Activated B cell treated with CpG ODN at 0.5 μM for 24 hours (primary cell): ENCODE measurements around the gene SFXN5. TPM values are rescaled to one million over a fixed set of nuclear protein-coding genes. Genes with fewer than 3 reads are reported as not detected.

Experiments used
- ATAC-seq: fragments of 200-7000 bp; cut with Tn5 transposase; one replicate; pipeline ENCODE4 v1.10.0; 2021; ENCODE audit warnings: low read depth, mild to moderate bottlenecking, moderate library complexity
- CTCF ChIA-PET: fragments of 350-600 bp; sonication (Branson Sonifier 250); formaldehyde crosslinking; loops from one replicate; lab custom pipeline; 2021; ENCODE audit warnings: antibody characterized with exemption; lab: Charles Lee
- POLR2A ChIA-PET: fragments of 350-600 bp; sonication (Branson Sonifier 250); formaldehyde crosslinking; loops from one replicate; lab custom pipeline; 2021; ENCODE audit warnings: antibody characterized with exemption; lab: Charles Lee
- DNase-seq: peaks from one replicate; pipeline ENCODE4 v3.0.0; 2022
- H3K27ac Mint-ChIP-seq: one replicate; pipeline ENCODE4 v1.8.0; 2020; ENCODE audit warnings: mixed read lengths
- H3K27me3 Mint-ChIP-seq: one replicate; pipeline ENCODE4 v1.8.0; 2021; ENCODE audit warnings: mixed read lengths
- H3K36me3 Mint-ChIP-seq: one replicate; pipeline ENCODE4 v1.8.0; 2021; ENCODE audit warnings: low read depth, mixed read lengths
- H3K4me1 Mint-ChIP-seq: one replicate; pipeline ENCODE4 v1.8.0; 2021; ENCODE audit warnings: mixed read lengths
- H3K4me3 Mint-ChIP-seq: one replicate; pipeline ENCODE4 v1.8.0; 2020; ENCODE audit warnings: mild to moderate bottlenecking, mixed read lengths
- H3K9me3 Mint-ChIP-seq: one replicate; pipeline ENCODE4 v1.8.0; 2020; ENCODE audit warnings: mixed read lengths
- intact Hi-C: fragments of 100-400 bp; cut with micrococcal nuclease; formaldehyde crosslinking; loops from one replicate; pipeline ENCODE4 v1.15.1; 2024
- total RNA-seq: library from RNA; stranded (reverse); gene quantifications from 2 replicates; pipeline ENCODE4 v1.2.3, GENCODE V29; 2022
- TF ChIP-seq, protein P1 (sequence below): fragments of 200-600 bp; IDR thresholded peaks from one replicate; pipeline ENCODE4 v1.8.0; 2022; ENCODE audit warnings: antibody characterized with exemption, mild to moderate bottlenecking

Gene SFXN5
- total RNA-seq, 1 donor from 2014 or later = 13.9 TPM

DNA sequence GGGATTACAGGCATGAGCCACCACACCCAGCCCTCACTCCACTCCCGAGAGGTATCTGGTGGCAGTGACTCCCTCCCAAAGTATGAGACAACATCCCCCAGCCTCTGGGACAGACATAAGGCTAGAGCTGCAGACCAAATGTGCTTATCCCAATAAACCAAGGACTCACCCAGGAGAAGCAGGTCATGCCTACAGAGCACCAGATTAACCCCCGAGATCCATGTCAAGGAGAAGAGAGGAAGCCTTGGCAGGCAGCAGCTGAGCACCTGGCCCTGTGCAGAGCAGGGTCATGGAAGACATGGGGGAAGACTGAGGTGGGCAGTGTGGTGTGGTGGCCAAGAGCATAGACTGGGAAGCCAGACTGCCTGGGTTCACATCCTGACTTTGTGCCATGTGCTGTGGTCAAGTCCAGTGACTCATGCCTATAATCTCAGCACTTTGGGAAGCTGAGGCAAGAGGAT is 34.0 kb upstream of the SFXN5 start:
- TF ChIP-seq, protein P1, sequence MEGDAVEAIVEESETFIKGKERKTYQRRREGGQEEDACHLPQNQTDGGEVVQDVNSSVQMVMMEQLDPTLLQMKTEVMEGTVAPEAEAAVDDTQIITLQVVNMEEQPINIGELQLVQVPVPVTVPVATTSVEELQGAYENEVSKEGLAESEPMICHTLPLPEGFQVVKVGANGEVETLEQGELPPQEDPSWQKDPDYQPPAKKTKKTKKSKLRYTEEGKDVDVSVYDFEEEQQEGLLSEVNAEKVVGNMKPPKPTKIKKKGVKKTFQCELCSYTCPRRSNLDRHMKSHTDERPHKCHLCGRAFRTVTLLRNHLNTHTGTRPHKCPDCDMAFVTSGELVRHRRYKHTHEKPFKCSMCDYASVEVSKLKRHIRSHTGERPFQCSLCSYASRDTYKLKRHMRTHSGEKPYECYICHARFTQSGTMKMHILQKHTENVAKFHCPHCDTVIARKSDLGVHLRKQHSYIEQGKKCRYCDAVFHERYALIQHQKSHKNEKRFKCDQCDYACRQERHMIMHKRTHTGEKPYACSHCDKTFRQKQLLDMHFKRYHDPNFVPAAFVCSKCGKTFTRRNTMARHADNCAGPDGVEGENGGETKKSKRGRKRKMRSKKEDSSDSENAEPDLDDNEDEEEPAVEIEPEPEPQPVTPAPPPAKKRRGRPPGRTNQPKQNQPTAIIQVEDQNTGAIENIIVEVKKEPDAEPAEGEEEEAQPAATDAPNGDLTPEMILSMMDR = no peak
- intact Hi-C loops = no loop called here
- no peak for ATAC-seq
- H3K27ac Mint-ChIP-seq = no peak overlapping the region
- no peaks in the 10 kb centered on the region for H3K27me3 Mint-ChIP-seq
- no peaks in the 10 kb centered on the region for H3K36me3 Mint-ChIP-seq
- no peaks in the 10 kb centered on the region for H3K4me1 Mint-ChIP-seq
- POLR2A ChIA-PET = no interaction called here
- no peaks in the 10 kb centered on the region for H3K9me3 Mint-ChIP-seq
- DNase-seq = no peak
- H3K4me3 Mint-ChIP-seq = no peak overlapping the region
- CTCF ChIA-PET = no interaction called here

DNA sequence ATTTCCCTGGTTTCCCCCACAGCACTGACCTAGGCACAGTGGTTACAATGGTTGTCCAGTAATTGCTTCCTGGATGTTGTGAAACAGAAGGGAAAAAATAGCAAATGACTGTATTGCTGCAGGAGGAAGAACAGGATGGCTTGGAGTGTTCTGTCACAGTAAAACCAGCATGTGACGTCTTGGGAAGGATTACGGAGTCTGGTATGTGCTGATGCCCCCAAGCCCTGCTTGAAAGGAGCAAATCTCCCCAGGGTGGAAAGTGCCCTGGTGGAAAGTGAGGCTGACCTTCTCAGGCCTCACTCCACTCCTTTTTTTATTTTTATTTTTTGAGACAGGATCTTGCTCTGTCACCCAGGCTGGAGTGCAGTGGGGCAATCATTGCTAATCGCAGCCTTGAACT is 33.4 kb upstream of the SFXN5 start:
- DNase-seq = no peak
- H3K9me3 Mint-ChIP-seq = no peaks in the 10 kb centered on the region
- no peaks in the 10 kb centered on the region for H3K36me3 Mint-ChIP-seq
- intact Hi-C loops = no loop called here
- TF ChIP-seq, protein P1 = no peak
- ChIA-PET POLR2A (no interaction called here), CTCF (no interaction called here)
- no peak overlapping the region for H3K4me3 Mint-ChIP-seq
- H3K27me3 Mint-ChIP-seq = no peaks in the 10 kb centered on the region
- no peak for ATAC-seq
- no peaks in the 10 kb centered on the region for H3K4me1 Mint-ChIP-seq
- no peak overlapping the region for H3K27ac Mint-ChIP-seq

DNA sequence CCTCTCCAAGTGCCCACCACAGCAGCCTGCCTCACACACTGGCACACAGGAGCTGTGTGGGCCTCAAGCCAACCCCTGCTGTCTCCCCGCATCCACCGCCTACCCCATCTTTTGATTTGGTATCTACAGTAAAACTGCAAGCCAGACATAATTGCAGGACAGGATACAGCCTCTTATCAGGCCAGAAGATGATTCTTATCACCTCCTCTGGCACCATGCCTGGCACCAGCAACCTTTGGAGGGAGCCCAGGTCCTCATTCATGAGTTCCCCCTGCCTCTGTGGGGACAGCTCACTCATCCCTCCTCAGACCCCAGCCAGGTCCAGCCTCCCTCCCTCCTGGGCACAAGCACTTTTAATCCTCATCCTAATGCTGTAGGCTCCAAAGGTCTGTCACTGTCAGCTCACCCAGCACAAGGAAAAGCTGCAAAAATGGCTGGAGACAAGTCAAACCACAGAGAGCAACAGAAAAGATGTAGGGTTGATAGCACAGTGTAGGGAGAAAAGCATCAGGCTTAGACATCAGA is 31.6 kb upstream of the SFXN5 start:
- DNase-seq (no peak), ATAC-seq (no peak)
- Mint-ChIP-seq H3K9me3 (no peaks in the 10 kb centered on the region), H3K27ac (no peak overlapping the region), H3K4me1 (no peaks in the 10 kb centered on the region), H3K36me3 (no peaks in the 10 kb centered on the region), H3K27me3 (no peaks in the 10 kb centered on the region), H3K4me3 (no peak overlapping the region)
- intact Hi-C loops = no loop called here
- ChIA-PET POLR2A (no interaction called here), CTCF (no interaction called here)
- TF ChIP-seq, protein P1 = no peak

DNA sequence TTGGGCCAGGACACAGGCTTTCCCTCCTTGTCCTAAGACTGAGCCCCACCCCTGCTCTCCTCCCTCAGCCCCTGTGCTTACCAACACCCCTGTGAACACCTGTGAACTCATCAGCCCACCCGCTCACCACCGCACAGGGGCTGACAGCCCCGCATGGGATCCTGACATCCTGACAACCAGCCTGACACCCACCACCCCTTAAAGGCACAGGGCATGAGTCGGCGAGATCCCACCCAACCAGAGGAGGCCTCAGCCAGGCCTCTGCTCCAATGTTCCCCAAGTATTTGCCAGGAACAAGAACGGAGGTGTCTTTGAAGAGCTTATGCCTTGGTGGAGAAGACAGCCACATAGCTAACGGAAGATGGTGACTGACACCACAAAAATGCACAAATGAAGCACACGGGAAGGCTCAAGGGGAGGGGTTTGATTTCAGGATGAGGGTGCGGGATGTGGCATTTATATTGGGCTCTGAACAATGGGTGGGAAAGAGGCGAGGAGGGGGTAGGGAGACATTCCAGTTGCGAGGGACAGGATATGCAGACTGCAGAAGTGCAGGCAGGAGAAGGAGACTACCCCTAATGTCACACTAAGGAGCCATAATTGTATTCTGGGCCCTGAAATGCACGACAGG is 30.2 kb upstream of the SFXN5 start:
- no peak for ATAC-seq

DNA sequence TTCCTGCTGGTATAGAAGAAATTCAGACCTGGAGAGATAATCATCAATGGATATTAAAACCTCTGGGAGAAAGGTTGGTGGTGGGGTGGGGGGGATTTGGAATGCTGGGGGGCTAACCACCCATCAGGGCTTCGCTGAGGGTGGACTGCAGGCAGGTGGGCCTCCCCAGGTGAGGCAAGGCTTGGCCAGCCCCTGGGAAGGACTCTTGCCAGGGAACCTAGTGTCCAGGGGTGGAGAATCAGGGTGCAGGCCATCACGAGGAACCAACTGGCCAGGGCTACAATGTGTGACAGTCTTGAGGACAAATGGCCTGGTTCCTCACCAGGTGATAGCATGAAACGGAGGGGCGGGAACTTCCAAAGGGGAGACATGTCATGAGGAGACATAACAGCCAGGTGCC is 29.4 kb upstream of the SFXN5 start:
- DNase-seq (no peak), ATAC-seq (no peak)
- ChIA-PET POLR2A (interaction anchor here (0.7 kb wide), 1 partner anchor 12 kb away, joined by 4 read pairs; the partner anchor contains the start of gene RAB11FIP5), CTCF (interaction anchor here (0.7 kb wide), 1 partner anchor 76 kb away, joined by 4 read pairs; no protein-coding TSS in a partner anchor)
- Mint-ChIP-seq H3K4me1 (no peaks in the 10 kb centered on the region), H3K36me3 (no peaks in the 10 kb centered on the region), H3K27me3 (no peaks in the 10 kb centered on the region), H3K4me3 (no peak overlapping the region), H3K27ac (no peak overlapping the region), H3K9me3 (no peaks in the 10 kb centered on the region)
- intact Hi-C loops = no loop called here
- TF ChIP-seq, protein P1 = no peak

More for the DNA sequence above, 30.2 kb upstream of the SFXN5 start:
- intact Hi-C loops = no loop called here
- H3K27ac Mint-ChIP-seq = no peak overlapping the region
- POLR2A ChIA-PET = no interaction called here
- TF ChIP-seq, protein P1 = no peak
- H3K27me3 Mint-ChIP-seq = no peaks in the 10 kb centered on the region
- no peaks in the 10 kb centered on the region for H3K4me1 Mint-ChIP-seq
- DNase-seq = no peak
- H3K36me3 Mint-ChIP-seq = no peaks in the 10 kb centered on the region
- CTCF ChIA-PET = no interaction called here
- no peaks in the 10 kb centered on the region for H3K9me3 Mint-ChIP-seq
- no peak overlapping the region for H3K4me3 Mint-ChIP-seq
